SH-SY5Y (cell line): ENCODE measurements around the gene SRPX.

Source experiments
- GATA2 ChIP-seq: IDR thresholded peaks from 2 replicates; pipeline ENCODE4 v1.6.1; 2011; ENCODE audit warnings: mild to moderate bottlenecking, low read depth, low read length
- GATA3 ChIP-seq: IDR thresholded peaks from 2 replicates; pipeline ENCODE4 v1.6.1; 2011; ENCODE audit warnings: low read depth, mild to moderate bottlenecking, low read length, moderate library complexity

- no peak for TF ChIP-seq GATA3
- no peak for TF ChIP-seq GATA2
Measured at GRCh38 chrX:38206036-38206435, 14.6 kb downstream of the SRPX start.
